OCI-LY3 (cell line): Measurements from ENCODE around the gene ISX.

Source experiments
- EZH2phosphoT487 ChIP-seq: fragments of 200-600 bp; shearing (Covaris generic); IDR thresholded peaks from 2 replicates; pipeline ENCODE4 v1.6.1; 2018; ENCODE audit warnings: antibody characterized with exemption, mixed run types, low read depth
- TF ChIP-seq, protein P1 (sequence below): fragments of 200-600, 300-600 bp; sonication (generic); IDR thresholded peaks from 2 replicates; pipeline ENCODE4 v1.5.1; 2014; ENCODE audit warnings: antibody characterized with exemption, low read length, low read depth

- TF ChIP-seq, protein P1, sequence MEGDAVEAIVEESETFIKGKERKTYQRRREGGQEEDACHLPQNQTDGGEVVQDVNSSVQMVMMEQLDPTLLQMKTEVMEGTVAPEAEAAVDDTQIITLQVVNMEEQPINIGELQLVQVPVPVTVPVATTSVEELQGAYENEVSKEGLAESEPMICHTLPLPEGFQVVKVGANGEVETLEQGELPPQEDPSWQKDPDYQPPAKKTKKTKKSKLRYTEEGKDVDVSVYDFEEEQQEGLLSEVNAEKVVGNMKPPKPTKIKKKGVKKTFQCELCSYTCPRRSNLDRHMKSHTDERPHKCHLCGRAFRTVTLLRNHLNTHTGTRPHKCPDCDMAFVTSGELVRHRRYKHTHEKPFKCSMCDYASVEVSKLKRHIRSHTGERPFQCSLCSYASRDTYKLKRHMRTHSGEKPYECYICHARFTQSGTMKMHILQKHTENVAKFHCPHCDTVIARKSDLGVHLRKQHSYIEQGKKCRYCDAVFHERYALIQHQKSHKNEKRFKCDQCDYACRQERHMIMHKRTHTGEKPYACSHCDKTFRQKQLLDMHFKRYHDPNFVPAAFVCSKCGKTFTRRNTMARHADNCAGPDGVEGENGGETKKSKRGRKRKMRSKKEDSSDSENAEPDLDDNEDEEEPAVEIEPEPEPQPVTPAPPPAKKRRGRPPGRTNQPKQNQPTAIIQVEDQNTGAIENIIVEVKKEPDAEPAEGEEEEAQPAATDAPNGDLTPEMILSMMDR: no peak
- no peak for TF ChIP-seq EZH2phosphoT487
These were observed 32.2 kb upstream of the ISX start for GRCh38 chr22:35033635-35034296.
